ENCODE results near the gene ZMYND10.
"Not testable (repeated sequence)": the region's sequence is repeated elsewhere in the genome, so short reads cannot be mapped to it uniquely, and the experiment has no call there.

The ZMYND10 gene

DNA sequence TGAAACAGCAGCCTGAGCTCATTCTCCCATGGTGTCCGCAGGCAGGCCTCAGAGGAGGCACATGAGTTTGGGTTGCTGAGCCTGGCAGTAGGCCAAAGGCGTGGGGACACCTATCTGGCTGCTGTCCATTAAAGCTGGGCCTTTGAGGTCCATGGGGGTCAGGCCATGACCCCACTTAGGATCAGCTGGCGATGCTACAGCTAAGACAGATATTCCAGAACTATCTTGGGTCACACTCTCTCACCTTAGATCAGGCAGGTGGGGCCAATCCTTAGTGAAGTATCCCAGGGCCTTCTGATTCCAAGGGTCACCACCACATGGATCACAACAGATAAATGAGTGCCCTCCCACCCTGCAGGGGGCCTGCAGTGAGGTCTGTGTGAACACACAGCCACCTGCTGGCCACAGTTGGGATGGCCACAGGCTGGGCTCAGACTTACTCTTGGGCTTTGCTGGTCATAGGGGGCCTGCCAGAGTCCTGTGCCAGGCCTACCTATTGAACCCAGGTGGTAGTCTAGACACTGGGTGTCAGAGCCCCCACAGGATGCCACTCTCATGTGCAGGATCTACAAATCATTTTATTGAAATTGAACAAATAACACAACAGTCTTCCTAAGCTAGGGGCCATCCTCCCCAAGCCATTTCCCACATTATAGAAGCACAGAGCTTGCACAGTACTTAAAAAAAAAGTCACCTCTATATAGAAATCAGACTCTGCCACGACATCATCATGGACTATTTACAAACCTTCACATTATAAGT, 21.0 kb downstream of the ZMYND10 start:
- peak in 1 of 2 experiments; percentile 4 for DNase-seq

DNA sequence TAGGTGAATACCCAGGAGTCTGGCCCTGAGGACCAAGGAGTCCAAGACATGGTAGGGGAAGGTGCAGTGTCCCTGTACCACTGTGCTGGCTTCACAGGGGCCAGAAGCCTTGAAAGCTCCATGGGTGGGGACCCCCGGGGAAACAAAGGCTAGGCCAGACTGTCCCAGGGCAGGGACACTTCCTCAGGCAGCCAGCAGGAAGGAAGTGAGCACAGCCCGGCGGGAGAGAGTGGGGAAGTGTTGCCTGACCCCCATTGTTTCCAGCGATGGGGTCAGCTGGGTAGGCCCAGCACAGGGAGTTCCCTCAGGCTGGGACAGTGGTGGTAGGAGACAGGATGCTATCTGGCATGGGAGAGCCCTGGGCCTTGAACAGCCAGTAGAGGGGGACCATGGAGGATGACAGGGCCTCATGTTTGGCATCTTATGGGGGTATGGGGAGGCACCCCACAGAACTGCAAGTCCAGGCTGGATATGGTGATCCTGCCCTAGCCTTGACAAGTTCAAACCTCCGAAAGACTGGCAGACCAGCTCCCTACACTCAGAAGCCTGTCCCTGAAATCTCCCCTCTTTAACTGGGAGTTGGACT, 21.8 kb downstream of the ZMYND10 start:
- no peak for DNase-seq

DNA sequence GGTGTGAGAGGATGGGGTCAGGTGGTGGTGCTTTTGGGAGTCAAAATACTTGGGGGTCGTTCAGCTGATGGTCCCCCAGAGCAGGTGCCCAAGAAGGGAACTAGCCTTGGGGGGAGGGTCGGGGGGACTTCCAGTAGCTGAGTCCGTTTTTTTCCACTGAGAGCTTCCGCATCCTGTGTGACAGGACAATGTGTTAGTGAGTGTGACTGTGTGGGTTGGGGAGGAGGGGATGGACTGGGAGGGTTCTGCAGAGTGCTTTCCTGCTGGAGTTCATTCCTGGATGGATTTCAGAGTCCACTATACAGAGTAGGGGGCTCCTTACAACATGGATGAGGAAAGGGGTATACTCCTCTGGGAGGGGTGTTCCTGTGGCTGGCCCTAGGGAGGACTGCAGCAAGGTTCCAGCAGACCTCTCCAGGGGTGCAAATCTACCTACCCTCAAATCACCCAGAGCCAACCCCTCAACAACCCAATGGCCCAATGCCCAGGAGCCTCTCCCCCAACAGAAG, 22.4 kb downstream of the ZMYND10 start:
- no peak for DNase-seq

DNA sequence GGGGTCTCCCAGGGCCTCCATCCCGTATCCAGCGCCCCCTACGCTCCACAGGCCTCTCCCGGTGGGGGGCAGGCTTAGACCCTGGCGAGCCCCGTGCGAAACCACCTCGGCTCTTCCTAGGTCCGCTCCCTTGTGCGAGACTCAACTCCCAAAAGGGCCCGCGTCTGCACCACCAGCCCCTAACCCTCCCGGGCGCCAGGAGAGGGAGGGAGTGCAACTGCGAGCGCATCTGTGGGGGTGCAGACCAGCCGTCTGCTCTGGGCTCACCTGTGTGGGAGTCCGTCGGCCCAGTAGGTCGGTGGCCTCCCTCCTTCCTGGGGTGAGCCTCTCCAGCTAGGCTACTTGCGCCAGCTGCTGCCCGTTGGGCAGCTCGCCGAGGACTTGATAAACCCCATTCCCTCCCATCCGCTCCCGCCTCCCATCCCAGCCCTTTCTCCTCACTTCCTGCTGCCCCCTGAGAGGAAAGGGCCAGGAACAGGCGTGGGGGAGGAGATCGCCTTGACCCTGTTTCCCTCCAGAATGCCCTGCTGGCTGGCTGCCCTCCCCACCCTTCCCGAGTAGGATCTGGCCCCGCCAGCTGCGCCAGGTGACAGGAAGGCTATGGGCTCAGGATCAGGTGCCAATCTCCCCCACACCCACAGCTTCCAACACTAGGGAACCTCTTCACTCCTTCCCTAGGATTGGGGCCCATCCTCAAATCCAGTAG, 23.0 kb downstream of the ZMYND10 start, which contains the start of gene HYAL2:
Gene HYAL2 (minus strand): TSS at position 360 of the 706 bp plus-strand sequence. CDS start 2,256 bp downstream, outside the sequence.
- DNase-seq = no peak

GRCh38 chr3:50322115-50322385, 23.5 kb downstream of the ZMYND10 start:
- DNase-seq = no peak

DNA sequence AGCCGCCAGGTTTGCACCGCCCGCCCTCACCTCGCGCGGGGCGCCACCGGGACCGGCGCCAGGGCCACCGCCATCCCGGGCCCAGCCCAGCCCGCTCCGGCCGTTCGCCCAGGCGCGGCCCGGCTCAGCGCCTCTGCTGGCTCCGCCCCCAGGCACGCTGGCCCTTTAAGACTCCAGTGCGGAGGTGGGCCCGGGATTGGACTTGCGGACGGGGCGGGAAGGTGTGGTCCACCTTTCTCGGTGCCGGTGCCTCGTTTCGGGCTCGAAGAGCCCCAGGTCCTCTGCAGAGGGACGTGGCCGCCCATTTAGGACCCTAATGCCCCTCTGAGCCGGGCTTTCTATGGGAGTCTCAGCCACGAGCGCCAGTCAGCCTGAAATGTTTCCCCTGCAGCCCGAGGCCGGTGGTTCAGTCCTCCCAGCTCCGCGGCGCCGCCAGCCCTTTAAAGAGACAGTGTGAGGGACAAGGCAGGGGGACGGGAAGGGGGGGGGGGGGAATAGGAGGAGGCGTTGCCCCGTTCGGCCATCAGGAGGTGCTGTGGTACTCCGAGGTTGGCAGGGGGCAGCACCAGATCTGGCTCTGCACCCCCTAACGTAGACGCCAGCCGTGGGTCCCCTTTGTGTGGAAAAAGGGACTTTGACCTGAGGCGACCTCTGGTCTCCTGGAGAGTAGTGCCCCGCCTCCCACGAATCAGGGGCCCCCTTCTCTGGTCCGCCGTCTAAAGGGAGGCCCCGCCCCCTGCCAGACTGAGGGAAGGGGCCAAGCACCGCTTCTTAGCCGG, 24.0 kb downstream of the ZMYND10 start:
- peak in 1 of 2 experiments; percentile 62 for DNase-seq

- DNase-seq = peak in 1 of 2 experiments; percentile 62
Observed at GRCh38 chr3:50320853-50321335, 24.6 kb downstream of the ZMYND10 start.

- no peak for DNase-seq
Observed at GRCh38 chr3:50319894-50320625, 25.5 kb downstream of the ZMYND10 start.

DNA sequence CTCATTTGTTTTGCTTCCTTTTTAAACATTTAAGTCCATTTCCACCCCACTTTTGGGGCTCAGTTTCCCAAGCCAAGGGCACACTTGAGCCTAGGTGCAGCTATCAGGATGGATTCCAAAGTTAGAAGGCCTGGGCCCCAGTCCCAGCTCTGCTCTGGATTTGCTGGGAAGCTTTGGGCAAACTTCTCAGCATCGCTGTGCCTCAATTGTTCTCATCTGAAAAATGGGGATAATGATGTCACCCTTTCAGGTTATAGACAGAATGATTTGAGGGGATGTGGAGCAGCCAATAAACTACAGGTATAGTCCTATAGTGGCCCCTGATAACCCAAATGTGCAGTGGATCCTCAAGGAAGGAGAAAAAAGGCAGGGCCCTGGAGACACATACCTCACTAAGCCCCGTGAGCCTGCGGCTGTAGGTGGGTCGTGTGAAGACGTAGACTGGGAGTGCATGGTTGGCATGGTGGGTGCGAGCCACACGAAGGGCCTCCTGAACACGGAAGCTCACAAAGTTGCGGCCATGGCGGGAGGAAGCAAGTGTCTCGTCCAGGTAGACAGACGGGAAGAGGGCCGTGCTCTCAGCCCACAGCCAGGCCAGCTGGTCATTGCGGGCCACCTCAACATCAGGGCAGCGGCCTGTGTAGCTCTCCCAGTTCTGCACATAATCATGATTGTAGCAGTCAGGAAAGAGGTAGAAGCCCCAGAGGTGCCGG, 26.2 kb downstream of the ZMYND10 start:
- DNase-seq = no peak

GRCh38 chr3:50318615-50319014, 26.9 kb downstream of the ZMYND10 start:
- DNase-seq = no peak

- DNase-seq = no peak
Observed at GRCh38 chr3:50318163-50318562, 27.4 kb downstream of the ZMYND10 start.

DNA sequence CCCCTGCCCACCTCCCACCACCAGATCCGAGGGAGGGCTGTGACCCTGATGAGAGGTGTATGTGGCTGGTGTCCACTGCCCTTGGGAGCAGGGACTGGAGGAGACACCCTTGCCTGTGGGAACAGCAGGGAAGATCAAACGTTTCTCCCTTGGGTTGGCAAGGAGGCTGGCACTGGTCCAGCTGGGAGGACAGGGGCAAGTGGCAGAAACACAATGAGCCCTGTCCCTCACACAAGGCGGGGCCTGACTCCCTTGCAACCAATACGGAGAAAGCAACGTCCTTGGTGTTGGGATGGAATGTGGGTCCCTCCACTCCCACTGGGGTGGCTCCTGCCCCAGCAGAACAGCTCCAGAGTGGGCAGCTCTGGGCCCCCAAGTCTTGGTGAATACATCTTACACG, 28.2 kb downstream of the ZMYND10 start:
- DNase-seq = no peak

DNA sequence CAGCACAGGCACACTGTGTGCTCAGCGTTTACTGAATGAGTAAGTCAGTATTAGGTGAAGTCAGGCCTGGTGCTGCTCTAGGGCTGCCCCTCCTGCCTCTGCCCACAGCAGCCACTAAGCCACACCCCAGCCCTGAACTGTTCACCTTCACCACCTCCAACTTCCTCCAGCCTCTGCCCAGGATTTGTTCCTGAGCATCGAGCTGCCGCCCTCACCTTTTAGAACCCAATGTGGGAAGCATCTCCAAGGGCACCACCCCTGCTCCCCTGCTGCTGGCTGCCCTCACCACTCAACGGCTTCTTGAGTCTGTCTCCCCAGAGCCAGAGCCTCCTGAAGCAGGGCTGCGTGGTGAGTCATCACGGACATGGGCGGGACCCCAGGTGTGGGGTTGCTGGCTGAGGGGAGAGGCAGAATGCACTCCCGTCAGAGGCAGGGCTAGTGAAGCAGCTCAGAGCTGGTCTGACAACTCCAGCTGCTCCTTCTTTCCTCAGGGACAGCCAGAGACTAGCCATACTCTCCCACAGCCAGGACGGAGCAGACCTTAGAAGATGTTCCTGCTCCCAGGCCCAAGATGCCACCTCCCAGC, 28.8 kb downstream of the ZMYND10 start:
- DNase-seq = no peak

DNA sequence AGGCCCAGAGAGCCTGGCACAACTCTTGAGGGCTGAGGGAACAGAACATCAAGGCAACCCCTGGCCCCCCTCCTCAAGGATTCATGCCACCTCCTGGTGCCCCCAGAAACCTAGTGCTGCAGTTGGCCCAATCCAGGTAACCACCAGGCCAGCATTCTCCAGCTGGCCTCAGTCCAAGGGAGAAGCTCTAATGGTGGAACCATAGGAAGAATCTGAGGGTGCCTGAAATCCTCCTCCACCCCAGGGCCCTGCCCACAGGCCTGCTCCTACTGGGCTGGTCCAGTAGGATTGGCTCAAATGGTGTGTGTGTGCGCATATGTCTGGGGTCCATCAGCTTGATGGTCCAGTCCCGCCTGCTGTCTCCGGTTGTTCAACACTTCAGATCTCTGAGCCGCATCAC, 30.7 kb downstream of the ZMYND10 start:
- DNase-seq = no peak

GRCh38 chr3:50314342-50314741, 31.2 kb downstream of the ZMYND10 start:
- no peak for DNase-seq

GRCh38 chr3:50312041-50312440, 33.5 kb downstream of the ZMYND10 start:
- not testable (repeated sequence) for DNase-seq

GRCh38 chr3:50304601-50305000, 40.9 kb downstream of the ZMYND10 start:
- DNase-seq = no peak

- no peak for DNase-seq
Observed at GRCh38 chr3:50303013-50303815, 42.3 kb downstream of the ZMYND10 start, which contains the start of gene HYAL1. Gene HYAL1, minus strand, starts transcription at chr3:50303574. Its CDS starts 618 bp downstream, at chr3:50302956.

GRCh38 chr3:50302095-50303012, 43.2 kb downstream of the ZMYND10 start:
- no peak for DNase-seq

Measured in cerebellar nuclear complex (tissue), 1 donor.